Measurements from ENCODE around the gene TTC9. TPM values are rescaled to one million over a fixed set of nuclear protein-coding genes. Genes with fewer than 3 reads are reported as not detected.

Gene TTC9
- total and polyA plus RNA-seq, 4 donors: 4.3 to 7.5 (median 6.8) TPM

DNA sequence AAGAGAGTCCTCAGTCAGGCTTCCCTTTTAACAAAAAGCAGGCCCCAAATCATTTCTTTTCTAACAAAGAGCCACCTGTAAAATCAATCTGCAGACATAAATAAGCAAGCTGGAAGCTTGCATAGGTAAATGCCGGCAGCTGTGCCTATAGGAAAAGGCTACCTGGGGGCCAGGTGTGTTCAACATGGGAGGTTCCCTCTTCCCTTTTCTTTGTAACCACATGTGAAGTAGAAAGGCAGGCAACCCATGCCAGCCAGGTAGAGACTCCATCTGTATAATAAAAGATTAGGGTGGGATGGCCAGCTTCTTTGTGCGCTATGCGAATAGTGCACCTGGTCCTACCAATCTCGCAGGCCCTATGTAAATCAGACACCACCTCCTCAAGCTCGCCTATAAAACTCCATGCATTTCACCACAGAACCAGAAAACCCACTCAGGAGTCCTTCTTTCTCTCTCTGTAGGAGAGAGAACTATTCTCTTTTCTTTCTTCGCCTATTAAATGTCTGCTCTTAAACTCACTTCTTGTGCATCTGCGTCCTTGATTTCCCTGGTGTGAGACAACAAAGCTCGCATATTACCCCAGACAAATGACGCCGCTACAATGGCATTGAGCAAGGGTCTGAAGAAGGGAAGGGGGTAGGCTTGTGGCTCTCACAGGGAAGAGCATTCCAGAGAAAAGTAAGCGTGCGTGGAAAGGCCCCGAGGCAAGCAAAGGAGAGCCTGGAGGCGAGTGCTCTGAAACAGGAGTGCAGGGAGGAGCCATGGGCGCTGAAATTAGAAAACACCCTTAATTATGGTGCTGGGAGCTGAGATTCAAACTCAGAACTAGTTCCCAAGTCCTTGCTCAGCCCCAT lies 67.2 kb downstream of the TTC9 start:
- H3K4me1 ChIP-seq (ENCODE audit: control insufficient read depth in 5 of 5, insufficient read depth in 5 of 5, low read length in 5 of 5): peaks cover 0 to 8% (median 0%) of the 10 kb centered on the region in 5 donors
- no peak for ATAC-seq (ENCODE audit: insufficient read depth, low FRiP score)
- no peak overlapping the region for H3K9ac ChIP-seq (ENCODE audit: insufficient read depth in 1 of 2, low read length in 2 of 2)
- 85 to 88% methylated on average over 15 of the region's 15 CpGs for WGBS, 2 donors
- no peaks in the 10 kb centered on the region for H3K36me3 ChIP-seq (ENCODE audit: control insufficient read depth in 4 of 4, insufficient read depth in 4 of 4, low read length in 4 of 4)
- no peak for DNase-seq
- TF ChIP-seq CTCF (IDR thresholded peaks at IDR 0.05; ENCODE audit: control extremely low read depth, extremely low read depth): no peak
- no peak overlapping the region for H3K4me3 ChIP-seq
- no peak overlapping the region for H3K27ac ChIP-seq (ENCODE audit: low read depth in 1 of 2, low read length in 1 of 2)
- H3K9me3 ChIP-seq (ENCODE audit: control insufficient read depth in 4 of 4, insufficient read depth in 3 of 4, low read length in 3 of 4): no peaks in the 10 kb centered on the region
- H3K27me3 ChIP-seq (ENCODE audit: control insufficient read depth in 3 of 3, insufficient read depth in 3 of 3, low read length in 2 of 3): no peaks in the 10 kb centered on the region

GRCh38 chr14:70709726-70710382 lies 68.1 kb downstream of the TTC9 start:
- Histone ChIP-seq H3K9me3 (ENCODE audit: control insufficient read depth in 4 of 4, insufficient read depth in 3 of 4, low read length in 3 of 4) (no peaks in the 10 kb centered on the region), H3K4me1 (ENCODE audit: control insufficient read depth in 5 of 5, insufficient read depth in 5 of 5, low read length in 5 of 5) (peaks cover 0 to 8% (median 0%) of the 10 kb centered on the region in 5 donors), H3K36me3 (ENCODE audit: control insufficient read depth in 4 of 4, insufficient read depth in 4 of 4, low read length in 4 of 4) (no peaks in the 10 kb centered on the region), H3K27me3 (ENCODE audit: control insufficient read depth in 3 of 3, insufficient read depth in 3 of 3, low read length in 2 of 3) (no peaks in the 10 kb centered on the region), H3K4me3 (no peak overlapping the region), H3K9ac (ENCODE audit: insufficient read depth in 1 of 2, low read length in 2 of 2) (no peak overlapping the region), H3K27ac (ENCODE audit: low read depth in 1 of 2, low read length in 1 of 2) (no peak overlapping the region)
- no peak for TF ChIP-seq CTCF (IDR thresholded peaks at IDR 0.05; ENCODE audit: control extremely low read depth, extremely low read depth)
- peak; percentile 18 to 53 (median 27) for DNase-seq
- ATAC-seq (ENCODE audit: insufficient read depth, low FRiP score): no peak
- WGBS, 2 donors: 55 to 73% methylated on average over 8 of the region's 8 CpGs

DNA sequence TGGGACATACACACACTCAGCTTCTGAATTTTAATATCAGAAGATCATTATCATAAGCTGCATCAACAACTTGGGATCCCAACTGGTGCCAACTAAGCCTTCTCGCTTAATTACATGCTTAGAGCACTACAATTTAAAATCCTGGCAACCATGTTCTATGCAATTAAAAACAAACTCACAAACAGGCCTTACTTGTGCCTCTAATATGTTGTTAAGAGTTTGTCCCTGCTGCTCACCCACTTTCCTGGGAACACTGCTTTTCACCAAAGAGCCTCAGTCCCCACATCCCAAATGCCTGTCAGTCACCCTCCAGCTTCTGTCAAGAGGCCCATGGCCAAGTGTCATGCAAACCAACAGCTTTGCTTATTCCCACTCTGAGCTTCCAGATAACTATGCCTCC lies 69.7 kb downstream of the TTC9 start:
- H3K9ac ChIP-seq (ENCODE audit: insufficient read depth in 1 of 2, low read length in 2 of 2): no peak overlapping the region
- no peak for TF ChIP-seq CTCF (IDR thresholded peaks at IDR 0.05; ENCODE audit: control extremely low read depth, extremely low read depth)
- no peak overlapping the region for H3K4me3 ChIP-seq
- ATAC-seq (ENCODE audit: insufficient read depth, low FRiP score) (no peak), DNase-seq (no peak)
- H3K27ac ChIP-seq (ENCODE audit: low read depth in 1 of 2, low read length in 1 of 2): no peak overlapping the region
- no peaks in the 10 kb centered on the region for H3K27me3 ChIP-seq (ENCODE audit: control insufficient read depth in 3 of 3, insufficient read depth in 3 of 3, low read length in 2 of 3)
- 96 to 100% methylated on average over 1 of the region's 1 CpG for WGBS, 2 donors
- H3K4me1 ChIP-seq (ENCODE audit: control insufficient read depth in 5 of 5, insufficient read depth in 5 of 5, low read length in 5 of 5): peaks cover 0 to 8% (median 0%) of the 10 kb centered on the region in 5 donors
- H3K36me3 ChIP-seq (ENCODE audit: control insufficient read depth in 4 of 4, insufficient read depth in 4 of 4, low read length in 4 of 4): no peaks in the 10 kb centered on the region
- H3K9me3 ChIP-seq (ENCODE audit: control insufficient read depth in 4 of 4, insufficient read depth in 3 of 4, low read length in 3 of 4): no peaks in the 10 kb centered on the region
